IPS DF 6.9 (cell line): Measurements from ENCODE around the gene CCDC116.
"Not testable (repeated sequence)": the region's sequence is repeated elsewhere in the genome, so short reads cannot be mapped to it uniquely, and the experiment has no call there.

Experiments
- DNase-seq: peaks from one replicate; pipeline ENCODE4 v3.0.0-alpha.2; 2013; ENCODE audit warnings: low read depth, low spot score
- H3K27ac ChIP-seq: one replicate; pipeline ENCODE4 v1.5.1; 2013; ENCODE audit warnings: low read length, control low read depth
- H3K27me3 ChIP-seq: 2 replicates; pipeline ENCODE4 v1.6.1; 2013; ENCODE audit warnings: mild to moderate bottlenecking, low read length; ENCODE audit not compliant: control insufficient read depth, insufficient read depth
- H3K36me3 ChIP-seq: 2 replicates; pipeline ENCODE4 v1.6.1; 2013; ENCODE audit warnings: low read length; ENCODE audit not compliant: control insufficient read depth, insufficient read depth
- H3K4me1 ChIP-seq: 2 replicates; pipeline ENCODE4 v1.6.1; 2013; ENCODE audit warnings: low read length; ENCODE audit not compliant: control insufficient read depth, insufficient read depth
- H3K4me3 ChIP-seq: 2 replicates; pipeline ENCODE4 v1.5.1; 2013; ENCODE audit warnings: mild to moderate bottlenecking, low read length
- H3K9me3 ChIP-seq: 2 replicates; pipeline ENCODE4 v1.6.1; 2013; ENCODE audit warnings: low read length, inconsistent platforms; ENCODE audit not compliant: control insufficient read depth, insufficient read depth
- WGBS: extraction: QIAGEN DNeasy Blood & Tissue Kit; methylation state at CpG from one replicate; pipeline ENCODE4 v1.1.7; 2013; ENCODE audit warnings: mixed read lengths, missing lambda C conversion rate; ENCODE audit not compliant: insufficient read length, insufficient coverage; 5-methylcytosine and 5-hydroxymethylcytosine counted together

Gene CCDC116

DNA sequence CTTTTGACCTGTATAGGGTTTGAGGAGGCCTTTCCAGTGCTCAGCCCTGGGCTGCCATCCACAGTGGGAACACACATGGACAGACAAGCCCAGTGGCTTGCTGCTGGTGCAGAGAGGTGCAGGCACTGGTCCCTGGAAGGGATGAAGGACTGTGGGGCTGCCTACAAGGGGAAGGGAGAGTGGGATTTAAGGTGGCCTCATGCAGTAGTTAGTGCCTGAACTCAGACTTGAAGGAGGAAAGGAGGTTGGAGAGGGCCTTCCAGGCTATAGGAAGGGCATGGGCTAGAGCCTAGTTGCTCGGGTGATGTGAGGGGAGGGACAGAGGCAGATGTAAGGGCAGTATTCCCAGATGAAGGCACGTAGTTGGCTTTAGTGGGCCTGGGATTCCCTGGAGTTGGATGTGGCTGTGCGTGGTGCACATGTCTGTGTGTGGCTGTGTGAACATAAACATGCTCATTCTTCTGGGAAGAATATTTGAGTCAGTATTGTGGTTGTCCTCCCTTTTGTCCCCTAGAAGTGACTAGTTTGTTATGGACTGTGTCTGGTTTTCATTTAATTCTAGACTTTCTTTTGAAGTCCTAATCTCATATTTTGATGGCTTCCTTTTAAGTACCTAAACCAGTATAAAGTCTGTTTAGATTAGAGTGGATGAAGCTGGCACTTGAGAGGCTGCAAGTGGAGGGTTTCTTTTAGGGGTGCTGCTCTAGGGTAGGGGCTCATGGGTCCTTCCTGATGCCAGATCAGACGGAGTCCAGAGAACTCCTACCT, 21.2 kb upstream of the CCDC116 start:
- Histone ChIP-seq H3K4me1 (no peaks in the 10 kb centered on the region), H3K4me3 (no peak overlapping the region), H3K27me3 (no peaks in the 10 kb centered on the region), H3K9me3 (no peaks in the 10 kb centered on the region), H3K36me3 (peaks cover 4% of the 10 kb centered on the region; the same call in 1 of the 2 replicates), H3K27ac (no peak overlapping the region)
- DNase-seq, result no peak
- WGBS, result no CpG with 5 or more reads among the region's 4 CpGs

DNA sequence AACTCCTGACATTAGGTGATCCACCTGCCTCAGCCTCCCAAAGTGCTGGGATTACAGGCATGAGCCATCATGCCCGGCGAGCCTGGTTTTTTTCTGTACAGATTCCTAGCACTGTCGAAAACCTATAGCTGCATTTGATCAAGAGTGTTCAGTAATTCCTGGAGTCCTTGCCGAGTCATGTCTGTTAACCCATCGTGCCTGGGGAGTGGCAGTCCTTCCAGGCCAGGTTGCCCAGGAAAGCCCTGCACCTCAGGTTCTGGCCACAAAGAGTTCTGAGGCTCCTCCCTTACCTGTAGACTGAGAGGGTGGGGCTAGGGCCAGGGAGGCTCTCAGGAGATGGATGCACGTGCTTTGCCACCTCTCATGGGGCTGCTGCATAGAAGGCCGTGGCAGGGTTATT, 19.7 kb upstream of the CCDC116 start:
- Histone ChIP-seq H3K36me3 (peaks cover 4% of the 10 kb centered on the region; the same call in 1 of the 2 replicates), H3K4me1 (no peaks in the 10 kb centered on the region), H3K27me3 (no peaks in the 10 kb centered on the region), H3K27ac (no peak overlapping the region), H3K9me3 (no peaks in the 10 kb centered on the region), H3K4me3 (no peak overlapping the region)
- DNase-seq, result no peak
- no CpG with 5 or more reads among the region's 7 CpGs for WGBS

DNA sequence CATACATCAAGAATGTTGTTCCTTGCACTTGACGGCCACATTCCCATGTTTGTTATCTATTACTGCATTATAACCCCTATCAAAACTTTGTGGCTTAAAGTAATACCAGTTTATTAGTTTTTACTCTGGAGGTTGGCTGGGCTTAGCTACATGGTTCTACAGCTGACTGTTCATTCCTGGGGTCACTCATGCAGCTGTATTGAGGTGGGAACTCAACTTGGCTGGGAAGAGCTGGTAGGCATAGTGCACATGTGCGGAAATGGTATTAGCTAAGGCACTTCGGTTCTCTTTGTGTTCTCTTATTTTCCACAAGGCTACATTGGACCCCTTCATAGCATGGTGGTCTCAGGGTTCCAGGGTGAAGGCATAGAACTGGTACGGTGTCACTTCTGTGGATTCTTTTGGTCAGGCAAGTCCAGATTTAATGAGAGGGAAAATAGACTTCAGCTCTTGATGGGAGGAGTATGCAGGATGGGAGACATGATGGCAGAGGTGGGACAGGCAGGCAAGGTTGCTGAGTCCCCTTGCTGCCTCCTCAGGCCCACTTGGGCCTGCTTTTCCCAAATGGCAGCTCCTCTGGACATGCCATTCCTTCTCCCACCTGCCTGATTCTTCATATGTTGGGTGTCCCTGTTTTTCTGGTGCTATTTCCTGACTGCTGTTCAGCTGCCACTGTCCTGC, 18.9 kb upstream of the CCDC116 start:
- H3K27me3 ChIP-seq, result no peaks in the 10 kb centered on the region
- DNase-seq, result no peak
- H3K36me3 ChIP-seq, result peaks cover 4% of the 10 kb centered on the region; the same call in 1 of the 2 replicates

DNA sequence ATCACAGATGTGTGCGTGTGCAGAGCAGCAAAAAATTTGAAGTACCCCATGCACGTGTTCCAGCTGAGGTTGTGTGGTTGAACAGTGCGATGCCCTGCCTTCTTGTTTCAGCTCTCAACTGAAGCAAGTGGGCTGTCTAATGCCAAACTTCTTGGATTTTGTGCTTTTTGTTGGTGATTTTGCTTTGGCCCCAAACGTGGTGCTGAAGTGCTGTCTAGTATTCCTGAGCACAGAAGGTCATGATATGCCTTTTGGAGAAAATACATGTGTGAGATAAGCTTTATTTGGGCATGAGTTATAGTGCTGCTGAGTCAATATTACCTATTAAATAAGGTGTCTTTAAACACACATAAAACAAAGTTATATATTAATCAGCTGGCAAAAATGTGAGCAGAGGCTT, 16.8 kb upstream of the CCDC116 start:
- no peaks in the 10 kb centered on the region; the same call in 1 of the 2 replicates for H3K4me1 ChIP-seq
- H3K9me3 ChIP-seq, result no peaks in the 10 kb centered on the region
- no peaks in the 10 kb centered on the region for H3K27me3 ChIP-seq
- peaks cover 4% of the 10 kb centered on the region; the same call in 1 of the 2 replicates for H3K36me3 ChIP-seq
- WGBS, result no CpG with 5 or more reads among the region's 4 CpGs
- no peak overlapping the region for H3K27ac ChIP-seq
- no peak for DNase-seq
- no peak overlapping the region for H3K4me3 ChIP-seq

More for the DNA sequence above, 18.9 kb upstream of the CCDC116 start:
- Histone ChIP-seq H3K4me3 (no peak overlapping the region), H3K27ac (no peak overlapping the region), H3K9me3 (no peaks in the 10 kb centered on the region), H3K4me1 (no peaks in the 10 kb centered on the region)
- WGBS, result no CpG with 5 or more reads among the region's 4 CpGs

DNA sequence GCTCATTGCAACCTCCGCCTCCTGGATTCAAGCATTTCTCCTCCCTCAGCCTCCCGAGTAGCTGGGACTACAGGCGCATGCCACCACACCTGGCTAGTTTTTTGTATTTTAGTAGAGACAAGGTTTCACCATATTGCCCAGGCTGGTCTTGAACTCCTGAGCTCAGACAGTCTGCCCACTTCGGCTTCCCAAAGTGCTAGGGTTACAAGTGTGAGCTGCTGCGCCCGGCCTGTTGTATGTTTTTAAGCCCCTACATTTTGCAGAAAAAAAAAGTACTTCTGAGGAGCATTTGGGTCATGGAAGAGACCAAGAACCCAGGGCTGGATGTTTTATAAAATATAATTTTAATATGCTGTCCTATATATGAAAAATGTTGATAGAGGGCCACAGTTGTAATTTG, 15.2 kb upstream of the CCDC116 start:
- not testable (repeated sequence) for H3K27ac ChIP-seq, H3K36me3 ChIP-seq, H3K9me3 ChIP-seq, DNase-seq, H3K4me1 ChIP-seq, H3K4me3 ChIP-seq, H3K27me3 ChIP-seq
- WGBS, result no CpG with 5 or more reads among the region's 6 CpGs

DNA sequence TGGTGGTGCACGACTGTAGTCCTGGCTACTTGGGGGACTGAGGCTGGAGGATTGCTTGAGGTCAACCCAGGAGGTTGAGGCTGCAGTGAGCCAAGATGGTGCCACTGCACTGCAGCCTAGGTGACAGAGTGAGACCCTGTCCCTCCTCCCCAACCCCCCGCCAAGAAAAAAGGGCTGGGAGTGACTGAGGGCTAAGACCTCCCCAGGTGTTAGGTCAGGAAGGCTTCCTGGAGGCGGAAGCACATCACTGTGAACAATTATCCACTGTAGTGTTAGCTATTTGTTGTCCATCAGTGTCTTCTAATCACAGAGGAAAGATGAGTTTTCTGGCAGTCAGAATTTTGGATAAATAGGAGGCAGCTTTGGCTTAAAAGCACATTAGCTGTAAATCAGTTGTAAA, 11.5 kb upstream of the CCDC116 start:
- Histone ChIP-seq H3K27ac (no peak overlapping the region), H3K27me3 (no peaks in the 10 kb centered on the region), H3K4me1 (peaks cover 3% of the 10 kb centered on the region; the same call in 1 of the 2 replicates), H3K9me3 (no peaks in the 10 kb centered on the region), H3K4me3 (no peak overlapping the region), H3K36me3 (0 out of 2 replicates have a peak, but pooled peaks cover 2% of the 10 kb centered on the region)
- WGBS, result no CpG with 5 or more reads among the region's 3 CpGs
- no peak for DNase-seq

DNA sequence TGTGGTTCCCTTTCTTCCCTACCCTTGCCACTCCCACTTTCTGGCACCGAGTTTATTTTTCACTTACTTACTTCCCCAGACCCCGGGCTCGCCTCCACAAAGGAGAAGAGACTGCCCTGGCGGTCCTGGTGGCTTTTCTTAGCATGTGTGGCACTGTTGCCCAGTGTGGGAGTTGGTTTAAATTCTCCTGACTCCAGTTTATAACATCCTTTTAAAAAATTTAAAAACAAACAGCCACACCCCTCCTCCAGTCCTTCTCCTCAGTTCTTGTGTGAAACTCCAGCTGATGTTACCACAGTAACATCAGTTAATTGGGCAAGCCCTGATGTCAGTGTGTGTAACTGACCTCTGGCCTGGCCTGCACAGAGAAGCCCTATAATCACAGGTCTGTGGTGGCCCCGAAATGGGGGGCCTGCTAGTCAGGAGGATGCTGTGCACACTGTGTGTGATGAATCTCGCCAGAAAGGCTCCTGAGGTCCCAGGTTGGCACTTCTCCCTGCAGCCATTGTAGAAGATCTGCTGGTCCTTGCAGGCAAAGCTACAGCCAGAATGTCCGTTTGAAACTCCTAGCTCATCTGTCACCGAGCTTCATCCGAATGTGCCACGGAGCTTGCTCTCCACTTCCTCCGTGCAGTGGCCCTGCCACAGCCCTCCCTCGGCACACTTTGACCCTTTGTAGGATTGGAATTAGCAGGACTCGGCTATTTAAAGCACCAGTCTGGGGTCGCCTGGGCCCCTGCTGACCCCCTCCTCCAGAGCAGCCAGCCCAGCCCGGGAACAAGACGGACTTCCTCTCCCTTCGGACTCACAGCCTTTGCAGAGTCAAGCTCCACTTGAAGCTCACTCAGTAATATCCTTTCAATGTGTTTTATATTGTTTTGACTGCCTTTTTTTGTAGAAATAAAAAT, 10.3 kb upstream of the CCDC116 start:
- no peak overlapping the region for H3K27ac ChIP-seq
- no peaks in the 10 kb centered on the region for H3K27me3 ChIP-seq
- no CpG with 5 or more reads among the region's 17 CpGs for WGBS
- H3K4me3 ChIP-seq, result no peak overlapping the region
- H3K36me3 ChIP-seq, result peaks cover 5% of the 10 kb centered on the region; the same call in 1 of the 2 replicates
- H3K4me1 ChIP-seq, result peaks cover 3% of the 10 kb centered on the region; the same call in 1 of the 2 replicates
- DNase-seq, result no peak
- H3K9me3 ChIP-seq, result no peaks in the 10 kb centered on the region

DNA sequence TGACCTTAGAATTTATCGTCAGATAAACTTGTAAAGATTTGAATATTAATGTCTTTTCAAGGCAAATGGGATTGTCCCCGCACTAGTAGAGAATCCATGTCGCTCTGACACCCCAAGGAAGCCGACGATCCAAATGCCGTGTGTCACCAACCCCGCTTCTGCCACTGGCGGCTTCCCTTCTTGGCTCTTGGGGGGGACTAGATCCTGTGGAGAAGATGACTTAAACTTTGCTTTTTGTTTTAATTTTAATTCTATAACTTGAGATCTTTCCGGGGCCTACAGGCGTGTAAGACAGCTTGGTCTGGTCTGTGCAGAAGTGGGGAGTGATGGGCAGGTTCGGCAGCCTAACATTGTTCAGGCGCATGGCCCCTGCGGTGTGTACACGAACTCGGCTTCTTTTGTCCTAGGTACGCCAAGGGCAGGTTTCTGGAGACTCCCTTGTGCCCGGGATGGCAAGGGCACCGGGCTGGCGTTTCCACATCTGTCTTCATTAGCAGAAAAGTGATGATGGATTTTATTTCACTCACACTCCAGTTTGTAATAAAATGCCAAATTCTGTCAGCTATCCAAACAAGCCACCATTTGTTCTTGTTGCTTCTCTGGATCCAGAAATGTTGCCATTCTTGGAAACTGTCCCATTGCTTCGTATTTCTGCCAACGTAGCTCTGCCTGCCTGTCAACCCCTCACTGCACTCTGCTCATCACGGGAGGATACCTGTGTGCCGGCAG, 9.5 kb upstream of the CCDC116 start:
- Histone ChIP-seq H3K27ac (no peak overlapping the region), H3K36me3 (peaks cover 6% of the 10 kb centered on the region; the same call in 1 of the 2 replicates)

DNA sequence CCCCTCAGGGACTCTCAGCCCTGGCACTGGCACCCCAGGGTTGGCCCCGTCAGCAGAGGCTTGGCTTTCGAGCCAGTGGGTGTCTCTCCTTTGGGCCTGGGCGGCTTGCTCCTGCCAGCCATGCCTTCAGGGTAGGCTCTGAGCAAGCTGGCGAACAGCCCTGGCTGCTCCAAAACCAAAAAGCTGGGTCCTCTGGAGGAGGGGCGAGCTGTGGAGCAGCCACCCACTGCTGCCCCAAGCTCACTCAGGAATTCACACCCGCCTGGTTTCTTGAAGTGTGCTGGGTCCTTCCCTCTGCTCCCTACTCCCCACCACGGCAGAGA, 9.0 kb upstream of the CCDC116 start:
- no peak for DNase-seq
- peaks cover 11% of the 10 kb centered on the region; the same call in 1 of the 2 replicates for H3K36me3 ChIP-seq
- H3K4me1 ChIP-seq, result peaks cover 7% of the 10 kb centered on the region; the same call in 1 of the 2 replicates
- no peaks in the 10 kb centered on the region for H3K9me3 ChIP-seq
- H3K4me3 ChIP-seq, result no peak overlapping the region
- H3K27ac ChIP-seq, result no peak overlapping the region
- no peaks in the 10 kb centered on the region for H3K27me3 ChIP-seq
- WGBS, result no CpG with 5 or more reads among the region's 7 CpGs

More for the DNA sequence above, 9.5 kb upstream of the CCDC116 start:
- peaks cover 3% of the 10 kb centered on the region; the same call in 1 of the 2 replicates for H3K4me1 ChIP-seq
- no peaks in the 10 kb centered on the region for H3K27me3 ChIP-seq
- DNase-seq, result no peak
- no peaks in the 10 kb centered on the region for H3K9me3 ChIP-seq
- no CpG with 5 or more reads among the region's 23 CpGs for WGBS
- no peak overlapping the region for H3K4me3 ChIP-seq
